ENCODE measurements around the gene CFAP53.

DNA sequence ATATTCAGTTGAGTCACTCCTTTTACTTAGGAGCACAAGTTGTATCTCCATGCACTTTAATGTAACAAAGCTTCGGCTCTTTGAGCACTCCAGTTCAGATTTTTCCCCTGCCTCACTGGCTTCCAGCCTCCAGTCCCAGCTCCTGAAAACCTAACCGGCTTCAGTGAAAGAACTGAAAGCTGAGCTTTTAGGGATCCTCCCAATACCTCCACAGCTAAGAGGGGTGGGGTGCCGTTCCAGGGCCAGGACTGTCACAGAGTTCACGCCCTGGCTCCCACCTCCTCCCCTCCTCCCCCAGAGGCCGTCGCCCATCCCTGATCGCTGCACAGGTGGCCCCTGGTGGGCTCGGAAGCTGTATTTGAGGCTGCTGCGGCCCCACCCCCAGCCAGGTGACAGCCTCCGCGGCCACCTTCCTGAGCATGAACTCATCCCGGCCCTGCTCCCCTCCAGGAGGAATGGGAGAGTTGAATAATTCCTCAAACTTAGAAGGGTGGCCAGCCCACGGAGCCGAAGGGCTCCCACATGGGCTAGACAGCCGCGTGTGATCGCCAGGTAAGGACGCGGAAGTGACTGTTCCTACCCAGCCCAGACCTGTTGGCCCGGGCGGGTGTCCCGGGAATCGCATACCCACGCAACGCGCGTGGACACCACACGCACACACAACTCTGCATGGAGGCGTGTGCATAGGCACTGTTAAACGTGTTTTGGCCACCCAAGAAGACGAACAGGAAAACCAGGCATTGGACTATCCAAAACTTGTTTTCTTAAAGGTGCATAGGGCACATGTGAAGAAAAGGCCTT is 73.1 kb downstream of the CFAP53 start:
- TF ChIP-seq, protein P1, sequence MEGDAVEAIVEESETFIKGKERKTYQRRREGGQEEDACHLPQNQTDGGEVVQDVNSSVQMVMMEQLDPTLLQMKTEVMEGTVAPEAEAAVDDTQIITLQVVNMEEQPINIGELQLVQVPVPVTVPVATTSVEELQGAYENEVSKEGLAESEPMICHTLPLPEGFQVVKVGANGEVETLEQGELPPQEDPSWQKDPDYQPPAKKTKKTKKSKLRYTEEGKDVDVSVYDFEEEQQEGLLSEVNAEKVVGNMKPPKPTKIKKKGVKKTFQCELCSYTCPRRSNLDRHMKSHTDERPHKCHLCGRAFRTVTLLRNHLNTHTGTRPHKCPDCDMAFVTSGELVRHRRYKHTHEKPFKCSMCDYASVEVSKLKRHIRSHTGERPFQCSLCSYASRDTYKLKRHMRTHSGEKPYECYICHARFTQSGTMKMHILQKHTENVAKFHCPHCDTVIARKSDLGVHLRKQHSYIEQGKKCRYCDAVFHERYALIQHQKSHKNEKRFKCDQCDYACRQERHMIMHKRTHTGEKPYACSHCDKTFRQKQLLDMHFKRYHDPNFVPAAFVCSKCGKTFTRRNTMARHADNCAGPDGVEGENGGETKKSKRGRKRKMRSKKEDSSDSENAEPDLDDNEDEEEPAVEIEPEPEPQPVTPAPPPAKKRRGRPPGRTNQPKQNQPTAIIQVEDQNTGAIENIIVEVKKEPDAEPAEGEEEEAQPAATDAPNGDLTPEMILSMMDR (IDR thresholded peaks at IDR 0.05; ENCODE audit: insufficient read depth, low read length, poor library complexity, severe bottlenecking), result no peak
- no peak for TF ChIP-seq EZH2phosphoT487 (conservative IDR thresholded peaks at IDR 0.05; ENCODE audit: low read length)

All from SU-DHL-6 (cell line).